ENCODE data around the gene RXRA.

The RXRA gene

DNA sequence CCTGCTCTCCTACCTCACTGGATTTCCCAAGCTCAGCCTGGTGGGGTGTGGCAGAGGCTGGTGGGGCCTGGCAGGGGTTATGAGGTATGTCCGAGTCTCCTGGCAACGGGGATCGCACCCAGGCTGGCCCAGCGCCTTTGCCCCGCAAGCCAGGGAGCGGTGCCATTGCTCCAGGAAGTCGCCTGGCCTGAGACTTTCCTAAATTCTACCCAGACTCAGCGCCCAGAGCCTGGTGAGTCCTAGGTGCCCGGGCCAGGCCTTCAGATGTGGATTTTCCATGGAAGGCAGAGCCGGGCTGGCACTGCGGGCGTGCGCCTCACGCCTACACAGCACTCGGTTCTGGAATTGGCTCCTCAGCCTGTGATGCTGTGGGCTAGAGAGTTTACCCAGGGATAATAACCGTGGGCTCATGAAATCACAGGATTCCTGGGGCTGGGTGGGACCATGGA lies 159.9 kb downstream of the RXRA start:
- in situ Hi-C loops (cut with HindIII; ENCODE audit: low sequenced_read_pairs) = no loop called here
- no peak overlapping the region for H3K4me3 ChIP-seq (ENCODE audit: low read depth, low read length)
- no peak for DNase-seq (ENCODE audit: low read depth)
- TF ChIP-seq, protein P1, sequence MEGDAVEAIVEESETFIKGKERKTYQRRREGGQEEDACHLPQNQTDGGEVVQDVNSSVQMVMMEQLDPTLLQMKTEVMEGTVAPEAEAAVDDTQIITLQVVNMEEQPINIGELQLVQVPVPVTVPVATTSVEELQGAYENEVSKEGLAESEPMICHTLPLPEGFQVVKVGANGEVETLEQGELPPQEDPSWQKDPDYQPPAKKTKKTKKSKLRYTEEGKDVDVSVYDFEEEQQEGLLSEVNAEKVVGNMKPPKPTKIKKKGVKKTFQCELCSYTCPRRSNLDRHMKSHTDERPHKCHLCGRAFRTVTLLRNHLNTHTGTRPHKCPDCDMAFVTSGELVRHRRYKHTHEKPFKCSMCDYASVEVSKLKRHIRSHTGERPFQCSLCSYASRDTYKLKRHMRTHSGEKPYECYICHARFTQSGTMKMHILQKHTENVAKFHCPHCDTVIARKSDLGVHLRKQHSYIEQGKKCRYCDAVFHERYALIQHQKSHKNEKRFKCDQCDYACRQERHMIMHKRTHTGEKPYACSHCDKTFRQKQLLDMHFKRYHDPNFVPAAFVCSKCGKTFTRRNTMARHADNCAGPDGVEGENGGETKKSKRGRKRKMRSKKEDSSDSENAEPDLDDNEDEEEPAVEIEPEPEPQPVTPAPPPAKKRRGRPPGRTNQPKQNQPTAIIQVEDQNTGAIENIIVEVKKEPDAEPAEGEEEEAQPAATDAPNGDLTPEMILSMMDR (IDR thresholded peaks at IDR 0.05; ENCODE audit: low read depth, low read length, missing control alignments) = no peak

DNA sequence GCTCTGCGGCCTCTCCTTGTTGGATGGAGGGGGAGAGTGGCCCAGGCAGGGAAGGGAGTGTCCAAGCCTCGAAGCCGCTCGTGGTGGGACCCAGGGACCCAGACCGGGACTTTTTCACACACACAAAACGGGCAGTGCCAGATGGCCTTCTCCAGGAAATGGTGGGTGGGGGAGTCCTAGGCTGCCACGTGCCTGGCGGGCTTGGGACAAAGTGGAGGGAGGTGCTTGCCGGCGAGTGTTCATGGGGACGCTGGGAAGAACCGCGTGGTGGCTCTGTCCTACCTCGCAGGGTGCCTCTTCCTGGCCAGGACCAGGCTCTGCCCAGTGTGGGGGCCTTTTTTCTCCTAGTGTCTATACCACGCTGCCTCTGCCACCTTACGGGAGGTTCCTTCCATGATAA lies 160.3 kb downstream of the RXRA start:
- TF ChIP-seq, protein P1 (IDR thresholded peaks at IDR 0.05; ENCODE audit: low read depth, low read length, missing control alignments) = no peak
- H3K4me3 ChIP-seq (ENCODE audit: low read depth, low read length) = no peak overlapping the region
- DNase-seq (ENCODE audit: low read depth) = no peak
- in situ Hi-C loops (cut with HindIII; ENCODE audit: low sequenced_read_pairs) = no loop called here

All from astrocyte of the cerebellum (primary cell).